HG03521 (cell line): ENCODE measurements around the gene PIGZ.
A peak's percentile ranks its signal among the peaks of the same experiment; 100 is the strongest.
"Not testable (repeated sequence)": the region's sequence is repeated elsewhere in the genome, so short reads cannot be mapped to it uniquely, and the experiment has no call there.

ENCODE experiments used
- ATAC-seq: cut with Tn5 transposase; IDR thresholded peaks from one replicate; pipeline ENCODE4 v1.9.1; 2021; ENCODE audit warnings: mild to moderate bottlenecking, moderate library complexity; ENCODE audit not compliant: unreplicated experiment

The PIGZ gene

DNA sequence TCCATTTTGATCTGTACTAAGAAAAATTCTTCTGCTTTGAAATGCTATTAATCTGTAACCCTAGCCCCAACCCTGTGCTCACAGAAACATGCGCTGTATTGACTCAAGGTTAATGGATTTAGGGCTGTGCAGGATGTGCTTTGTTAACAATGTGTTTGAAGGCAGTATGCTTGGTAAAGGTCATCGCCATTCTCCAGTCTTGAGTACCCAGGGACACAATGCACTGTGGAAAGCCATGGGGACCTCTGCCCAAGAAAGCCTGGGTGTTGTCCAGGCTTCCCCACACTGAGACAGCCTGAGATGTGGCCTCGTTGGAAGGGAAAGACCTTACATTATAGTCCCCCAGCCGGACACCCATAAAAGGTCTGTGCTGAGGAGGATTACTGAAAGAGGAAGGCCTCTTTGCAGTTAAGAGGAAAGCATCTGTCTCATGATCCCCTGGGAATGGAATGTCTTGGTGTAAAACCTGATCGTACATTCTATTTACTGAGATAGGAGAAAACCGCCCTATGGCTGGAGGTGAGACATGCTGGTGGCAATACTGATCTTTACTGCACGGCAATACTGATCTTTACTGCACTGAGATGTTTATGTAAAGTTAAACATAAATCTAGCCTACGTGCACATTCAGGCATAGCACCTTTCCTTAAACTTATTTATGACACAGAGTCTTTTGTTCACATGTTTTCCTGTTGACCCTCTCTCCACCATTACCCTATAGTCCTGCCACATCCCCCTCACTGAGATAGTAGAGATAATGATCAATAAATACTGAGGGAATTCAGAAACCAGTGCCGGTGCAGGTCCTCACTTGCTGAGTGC, 6.3 kb downstream of the PIGZ start:
- ATAC-seq = no peak

DNA sequence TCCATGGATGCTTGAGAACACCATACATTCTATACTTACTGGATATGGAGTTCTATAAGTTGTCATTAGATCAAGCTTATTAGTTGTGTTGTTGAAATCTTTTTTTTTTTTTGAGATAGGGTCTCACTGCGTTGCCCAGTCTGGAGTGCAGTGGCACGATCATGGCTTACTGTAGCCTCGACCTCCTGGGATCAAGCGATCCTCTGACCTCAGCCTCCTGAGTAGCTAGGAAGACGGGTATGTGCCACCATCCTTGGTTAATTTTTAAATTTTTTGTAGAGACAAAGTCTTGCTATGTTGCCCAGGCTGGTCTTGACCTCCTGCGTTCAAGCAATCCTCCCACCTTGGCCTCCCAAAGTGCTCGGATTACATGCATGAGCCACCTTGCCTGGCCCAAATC, 13.8 kb downstream of the PIGZ start:
- ATAC-seq = no peak

DNA sequence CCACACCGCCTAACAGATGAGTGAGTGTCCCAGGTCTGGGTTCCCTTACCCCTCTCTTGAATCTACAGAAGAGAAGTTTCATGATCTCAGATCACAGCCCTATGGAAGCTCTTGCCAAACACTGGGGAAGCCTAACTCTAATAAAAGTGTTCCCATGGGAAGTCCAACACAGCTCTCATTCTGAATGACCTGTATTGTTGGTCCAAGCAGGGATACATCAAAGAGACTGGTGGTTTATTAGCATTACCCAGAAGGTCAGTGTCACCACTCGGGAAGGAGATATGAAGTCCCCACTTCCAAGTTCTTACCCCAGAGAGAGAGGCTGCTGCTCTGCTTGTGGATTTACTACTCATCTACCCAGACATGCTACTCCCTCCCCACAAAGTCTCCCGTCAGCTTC, 17.3 kb downstream of the PIGZ start:
- ATAC-seq = no peak

DNA sequence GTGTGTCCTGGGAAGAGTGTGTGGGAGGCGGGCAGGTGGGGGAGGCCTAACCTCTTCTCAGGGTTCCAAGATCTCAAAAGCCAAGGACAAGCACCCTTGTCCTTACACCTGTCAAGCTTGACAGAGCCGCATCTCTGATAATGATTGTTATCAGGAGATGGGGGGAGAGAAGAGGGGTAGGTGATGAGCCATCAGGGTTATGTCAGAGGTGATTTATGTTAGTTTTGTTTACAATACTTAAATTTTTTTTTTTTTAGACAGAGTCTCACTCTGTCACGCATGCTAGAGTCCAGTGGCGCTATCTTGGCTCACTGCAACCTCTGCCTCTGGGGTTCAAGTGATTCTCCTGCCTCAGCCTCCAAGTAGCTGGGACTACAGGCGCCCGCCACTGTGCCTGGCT, 18.9 kb downstream of the PIGZ start:
- ATAC-seq = no peak

DNA sequence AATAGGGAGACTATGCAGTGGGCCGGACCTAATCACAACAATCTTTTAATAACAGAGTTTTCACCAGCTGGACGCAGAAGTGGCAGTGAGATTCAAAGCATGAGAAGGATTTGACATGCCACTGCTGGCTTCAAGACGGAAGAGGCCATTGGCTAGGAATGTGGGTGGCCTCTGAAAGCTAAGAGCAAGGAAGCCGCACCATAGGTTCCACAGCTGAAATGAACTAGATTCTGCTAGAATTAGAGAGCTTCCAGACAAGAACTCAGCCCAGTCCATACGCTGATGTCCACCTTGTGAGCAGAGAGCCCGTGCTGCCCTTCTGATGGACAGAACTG, 19.4 kb downstream of the PIGZ start:
- no peak for ATAC-seq

DNA sequence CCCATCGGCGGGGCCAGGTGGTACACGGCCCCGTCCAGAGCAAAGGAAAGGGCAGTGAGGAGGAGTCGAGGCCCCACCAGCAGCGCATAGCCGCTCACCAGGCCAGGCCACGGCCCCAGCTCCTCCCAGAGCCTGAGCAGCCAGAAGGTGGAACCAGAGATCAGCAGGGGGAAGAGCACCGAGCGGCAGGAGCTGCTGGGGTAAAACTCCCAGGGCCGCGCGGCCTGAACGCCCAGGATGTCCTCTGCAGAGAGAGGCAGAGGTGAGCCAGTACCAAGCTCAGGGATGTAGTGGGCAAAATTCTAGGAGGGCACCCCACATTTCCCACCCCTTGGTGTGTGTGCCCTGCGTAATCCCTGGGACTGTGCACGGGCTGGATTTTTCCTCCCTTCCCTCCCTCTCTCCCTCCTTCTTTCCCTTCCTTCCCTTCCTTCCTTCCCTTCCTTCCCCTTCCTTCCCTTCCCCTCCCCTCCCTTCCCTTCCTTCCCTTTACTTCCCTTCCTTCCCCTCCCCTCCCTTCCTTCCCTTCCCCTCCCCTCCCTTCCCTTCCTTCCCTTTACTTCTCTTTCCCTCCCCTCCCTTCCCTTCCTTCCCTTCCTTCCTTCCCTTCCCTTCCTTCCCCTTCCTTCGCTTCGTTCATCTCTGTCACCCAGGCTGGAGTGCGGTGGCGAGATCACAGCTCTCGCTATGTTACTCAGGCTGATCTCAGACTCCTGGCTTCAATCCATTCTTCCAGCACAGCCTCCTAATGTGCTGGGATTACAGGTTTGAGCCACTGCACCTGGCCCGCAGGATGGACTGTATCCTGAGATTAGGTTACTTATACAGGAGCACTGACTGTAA, 20.0 kb downstream of the PIGZ start:
- no peak for ATAC-seq

DNA sequence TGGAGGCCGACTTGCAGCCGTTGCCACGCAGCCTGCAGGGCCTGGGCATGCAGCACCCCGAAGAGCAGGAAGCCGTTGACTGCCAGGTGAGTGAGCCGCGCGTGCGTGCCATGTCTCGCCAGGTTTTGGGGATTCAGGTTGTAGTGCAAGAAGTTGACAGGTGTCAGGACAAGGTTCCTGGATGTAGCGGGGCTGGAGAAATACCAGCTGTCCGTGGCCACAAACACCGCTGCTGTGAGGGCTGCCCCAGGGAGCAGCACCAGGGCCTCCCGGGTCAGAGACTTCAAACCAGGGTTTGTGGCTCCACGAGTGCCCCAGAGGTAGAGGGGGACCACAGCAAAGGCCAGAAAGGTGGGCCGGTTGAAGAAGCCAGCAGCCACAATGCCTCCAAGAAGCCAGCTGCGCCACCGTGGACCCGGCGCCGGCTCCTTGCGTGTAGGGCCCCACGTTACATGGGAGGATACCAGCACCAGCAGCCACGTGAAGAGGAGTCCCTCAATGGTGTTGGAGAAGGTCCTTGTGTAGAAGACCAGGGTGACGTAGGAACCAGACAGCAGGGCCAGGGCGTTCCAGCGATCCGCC, 20.7 kb downstream of the PIGZ start:
- no peak for ATAC-seq

DNA sequence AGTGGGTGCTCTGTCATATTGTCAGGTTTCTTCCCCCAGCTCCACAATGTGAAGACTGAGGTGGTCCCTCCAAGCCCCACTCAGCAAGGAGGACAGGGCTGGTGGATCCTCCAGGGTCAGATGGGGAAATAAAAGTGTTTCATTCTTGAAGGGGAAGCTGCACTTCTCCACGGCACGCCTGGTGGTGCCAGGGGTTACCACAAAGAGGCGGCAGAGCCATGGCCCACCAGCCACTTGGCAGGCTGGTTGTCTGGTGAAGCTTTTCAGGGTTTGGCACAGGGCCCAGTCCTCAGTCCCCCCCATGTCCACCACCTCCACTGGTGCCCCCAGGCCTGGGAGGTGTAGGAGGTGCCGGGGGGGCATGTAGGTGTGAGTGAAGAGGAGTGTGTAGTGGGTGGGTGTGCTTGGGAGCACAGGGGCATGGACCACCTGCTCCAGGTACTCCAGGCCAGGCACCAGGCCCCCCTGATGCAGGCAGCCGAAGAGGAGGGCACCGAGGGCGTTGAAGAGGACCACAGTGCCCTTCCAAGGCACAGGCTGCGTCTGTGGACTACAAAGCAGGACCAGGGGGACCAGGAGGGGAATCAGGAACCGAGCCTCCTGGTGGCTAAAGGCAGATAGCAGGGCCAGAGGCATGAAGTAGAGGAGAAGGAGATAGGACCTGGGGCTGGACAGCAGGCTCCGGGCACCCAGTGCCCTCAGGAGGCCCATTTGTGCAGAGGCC, 21.3 kb downstream of the PIGZ start:
- no peak for ATAC-seq

DNA sequence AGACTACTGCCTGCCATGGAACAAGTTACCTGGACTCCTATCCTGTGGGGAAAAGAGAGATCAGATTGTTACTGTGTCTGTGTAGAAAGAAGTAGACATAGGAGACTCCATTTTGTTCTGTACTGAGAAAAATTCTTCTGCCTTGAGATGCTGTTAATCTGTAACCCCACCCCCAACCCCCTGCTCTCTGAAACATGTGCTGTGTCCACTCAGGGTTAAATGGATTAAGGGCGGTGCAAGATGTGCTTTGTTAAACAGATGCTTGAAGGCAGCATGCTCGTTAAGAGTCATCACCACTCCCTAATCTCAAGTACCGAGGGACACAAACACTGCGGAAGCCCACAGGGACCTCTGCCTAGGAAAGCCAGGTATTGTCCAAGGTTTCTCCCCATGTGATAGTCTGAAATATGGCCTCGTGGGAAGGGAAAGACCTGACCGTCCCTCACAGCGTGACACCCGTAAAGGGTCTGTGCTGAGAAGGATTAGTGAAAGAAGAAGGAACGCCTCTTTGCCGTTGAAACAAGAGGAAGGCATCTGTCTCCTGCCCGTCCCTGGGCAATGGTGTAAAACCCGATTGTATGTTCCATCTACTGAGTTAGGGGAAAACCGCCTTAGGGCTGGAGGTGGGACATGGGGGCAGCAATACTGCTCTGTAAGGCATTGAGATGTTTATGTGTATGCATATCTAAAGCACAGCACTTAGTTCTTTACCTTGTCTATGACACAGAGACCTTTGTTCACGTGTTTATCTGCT, 24.4 kb downstream of the PIGZ start:
- not testable (repeated sequence) for ATAC-seq

DNA sequence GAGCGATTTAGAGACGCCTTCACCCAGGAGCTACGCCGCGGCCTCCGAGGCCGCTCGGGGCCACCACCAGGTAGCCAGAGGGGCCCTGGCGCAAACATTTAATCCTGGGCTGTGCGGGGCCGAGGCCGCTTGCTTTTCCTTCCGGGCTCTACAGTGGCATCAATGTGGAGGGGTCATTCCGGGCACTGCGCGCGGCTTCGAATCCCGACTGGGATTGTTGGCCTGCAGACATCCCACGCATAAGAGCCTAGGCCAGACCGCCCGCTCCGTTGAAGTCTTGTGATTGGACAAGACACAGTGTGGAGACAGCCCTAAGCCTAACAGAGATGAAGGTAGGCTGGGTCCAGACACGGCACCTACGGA, 25.7 kb downstream of the PIGZ start:
- peak; percentile 3 for ATAC-seq

DNA sequence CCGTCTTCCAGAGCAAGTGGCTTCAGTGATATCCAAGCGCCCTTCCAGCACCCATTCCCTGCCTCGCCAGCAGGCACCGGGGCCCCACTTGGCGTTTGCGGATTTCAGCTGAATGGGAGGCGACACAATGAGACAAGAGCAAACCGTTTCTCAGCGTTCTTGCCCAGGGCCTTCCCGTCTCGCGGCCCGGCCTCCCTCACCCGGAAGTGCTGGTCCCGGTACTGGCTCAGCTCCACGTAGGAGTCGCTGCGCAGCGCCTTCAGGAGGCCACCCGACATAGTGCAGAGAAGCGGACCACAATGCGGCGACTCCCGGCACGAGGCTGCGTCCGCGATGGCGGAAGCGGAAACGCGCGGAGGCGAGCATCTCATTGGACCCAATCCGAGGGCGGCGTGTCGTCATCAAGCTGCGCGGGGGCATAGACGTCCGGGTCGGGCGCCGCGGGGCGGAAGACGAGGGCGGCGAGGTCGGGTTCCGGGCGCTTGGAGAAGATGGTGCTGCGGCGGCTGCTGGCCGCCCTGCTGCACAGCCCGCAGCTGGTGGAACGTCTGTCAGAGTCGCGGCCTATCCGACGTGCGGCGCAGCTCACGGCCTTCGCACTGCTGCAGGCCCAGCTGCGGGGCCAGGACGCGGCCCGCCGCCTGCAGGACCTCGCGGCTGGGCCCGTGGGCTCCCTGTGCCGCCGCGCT, 26.3 kb downstream of the PIGZ start, which contains the start of gene NCBP2:
NCBP2 (minus strand) TSS at position 303 of the 689 bp plus-strand sequence; CDS start at position 278, 25 bp downstream.
- peak; percentile 89 for ATAC-seq

DNA sequence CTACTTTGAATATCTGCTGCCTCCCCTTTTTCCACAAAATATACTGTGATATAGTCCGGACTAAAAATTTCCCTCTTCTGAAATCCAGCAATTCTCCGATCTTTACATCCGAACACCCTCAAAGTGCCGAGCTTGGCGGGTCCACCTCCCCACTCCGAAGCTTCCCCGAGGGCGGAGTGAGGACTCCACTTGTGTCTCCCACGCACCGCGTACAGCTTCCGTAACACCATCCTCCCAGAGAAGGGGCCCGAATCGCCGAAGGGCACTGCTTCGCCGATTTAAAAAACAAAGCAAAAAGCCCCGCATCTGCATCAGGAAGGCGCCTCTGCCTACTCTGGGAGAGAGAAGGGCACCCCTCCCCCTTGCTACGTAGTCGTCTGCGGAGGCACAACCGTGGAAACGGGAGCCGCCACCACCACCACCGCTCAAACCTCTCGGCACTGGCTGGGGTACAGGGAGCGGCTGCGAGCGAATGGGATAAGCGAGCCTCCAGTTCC, 26.9 kb downstream of the PIGZ start:
- peak; percentile 19 for ATAC-seq

DNA sequence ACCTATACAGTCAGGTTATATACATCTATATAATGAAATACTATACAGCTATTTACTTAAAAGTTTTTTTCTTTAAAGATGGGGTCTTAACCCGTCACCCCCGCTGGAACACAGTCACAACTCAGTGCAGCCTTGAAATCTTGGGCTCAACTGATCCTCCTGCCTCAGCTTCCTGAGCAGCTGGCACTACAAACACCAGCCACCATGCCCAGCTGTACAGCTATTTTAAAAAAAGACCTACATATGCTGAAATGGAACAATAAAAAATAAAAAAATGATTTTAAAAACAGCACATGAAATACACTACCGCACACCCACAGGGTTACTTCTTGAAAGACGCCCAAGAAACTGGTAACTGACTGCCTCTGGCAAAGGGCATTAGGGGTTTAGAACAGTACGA, 30.1 kb downstream of the PIGZ start:
- ATAC-seq = no peak

DNA sequence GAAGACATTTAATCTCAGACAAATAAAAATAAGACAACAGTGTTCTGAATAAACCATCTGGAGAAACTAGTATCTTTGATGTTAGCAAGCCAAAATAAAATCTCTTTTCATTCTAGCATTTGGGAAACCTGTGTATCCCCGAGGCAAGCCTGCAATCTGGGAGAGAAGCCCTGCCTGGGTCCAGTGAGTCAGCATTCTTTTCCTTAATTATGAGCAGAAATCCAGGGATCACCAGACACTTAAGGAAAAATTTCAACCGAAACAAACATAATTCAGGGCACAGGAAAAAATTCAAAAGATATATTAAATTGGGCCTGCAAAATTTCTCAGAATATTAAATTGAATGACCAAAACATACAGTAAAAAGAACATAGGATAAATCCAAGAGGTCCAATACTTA, 30.5 kb downstream of the PIGZ start:
- no peak for ATAC-seq

DNA sequence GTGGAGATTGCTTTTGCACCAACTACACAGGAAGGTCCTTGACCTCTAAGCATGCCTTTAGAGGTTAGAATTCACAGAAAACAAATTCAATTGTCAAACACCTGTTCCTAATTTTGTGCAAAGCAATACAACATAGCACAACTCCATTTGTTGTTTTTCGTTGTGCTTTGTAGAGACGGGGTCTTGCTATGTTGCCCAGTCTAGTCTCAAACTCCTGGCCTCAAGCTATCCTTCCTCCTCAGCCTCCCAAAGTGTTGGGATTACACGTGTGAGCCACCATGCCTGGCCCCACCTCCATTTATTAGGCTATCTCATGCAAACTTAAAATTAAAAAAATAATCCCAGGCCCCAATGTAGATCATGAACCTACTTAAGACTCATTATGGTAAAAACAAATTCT, 32.3 kb downstream of the PIGZ start:
- ATAC-seq = no peak

DNA sequence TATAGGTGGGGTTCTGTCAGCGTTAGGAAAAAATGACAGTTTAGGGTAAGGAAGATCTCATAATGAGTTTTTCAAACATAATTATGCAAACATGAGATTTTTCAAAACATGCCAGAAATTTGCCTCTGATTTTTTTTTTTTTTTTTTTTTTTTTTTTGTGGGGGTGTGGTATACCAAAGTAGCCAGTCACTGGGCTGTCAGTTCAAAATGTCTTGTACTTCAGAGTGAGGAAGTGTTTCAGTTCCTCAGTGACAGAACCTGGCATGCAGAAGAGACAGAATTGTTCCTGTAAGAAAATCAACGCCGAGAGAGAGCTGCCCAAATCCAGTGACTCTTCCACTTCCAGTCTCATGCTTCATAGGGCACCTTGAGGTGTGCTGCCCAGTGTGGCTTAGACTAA, 36.0 kb downstream of the PIGZ start:
- no peak for ATAC-seq

DNA sequence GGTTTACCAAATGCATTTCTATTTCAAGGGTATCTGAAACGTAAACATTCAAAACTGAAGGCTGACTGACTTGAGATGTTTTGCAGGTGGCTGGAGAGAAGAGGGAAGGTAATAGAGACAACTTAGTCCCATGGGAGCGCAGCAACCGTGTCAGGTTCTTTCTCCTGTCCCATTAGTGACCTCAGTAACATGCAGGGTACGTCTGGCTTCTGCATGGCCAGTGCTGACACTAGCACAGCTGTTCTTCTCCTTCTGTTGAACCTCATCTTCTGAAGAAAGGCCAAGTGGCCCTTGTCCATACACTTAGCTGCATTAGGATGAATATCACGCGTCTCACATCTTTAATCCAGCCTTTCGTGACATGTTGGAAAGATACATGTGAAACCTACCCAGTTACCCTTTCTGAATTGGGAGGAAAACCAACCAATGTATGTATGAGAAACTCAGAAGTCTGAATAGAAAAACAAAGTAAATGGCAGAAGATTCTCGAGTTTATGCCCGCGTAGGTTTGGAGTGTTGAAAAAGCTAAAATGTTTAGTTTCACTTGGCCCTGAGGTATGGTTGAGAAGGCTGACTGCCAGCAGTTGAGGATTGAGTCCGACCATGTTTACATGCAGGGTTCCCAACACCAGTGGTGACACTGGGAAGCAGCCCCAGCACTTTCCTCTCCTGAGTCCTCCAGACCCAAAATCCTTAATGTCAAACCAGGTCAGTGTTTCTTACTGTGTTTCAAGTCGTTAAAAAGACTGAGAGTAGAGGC, 36.6 kb downstream of the PIGZ start:
- no peak for ATAC-seq

DNA sequence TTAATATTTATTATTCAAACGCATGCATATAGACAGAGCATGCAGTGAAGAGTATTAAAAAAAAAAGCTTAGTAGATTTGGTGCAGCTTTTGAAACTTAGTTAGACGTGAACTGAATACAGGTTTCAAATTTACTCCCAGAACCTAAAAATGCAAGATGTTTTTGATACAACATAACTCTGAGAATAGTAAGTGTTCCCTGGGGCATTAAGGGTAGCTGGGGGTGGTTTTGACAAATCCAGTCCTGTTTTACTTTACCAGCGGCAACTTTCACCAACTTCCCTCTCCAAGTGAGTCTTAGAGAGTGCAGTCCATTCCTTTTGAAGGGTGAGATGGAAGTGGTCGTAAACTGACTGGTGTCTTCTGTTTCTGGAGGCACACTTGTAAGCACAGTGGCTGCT, 37.5 kb downstream of the PIGZ start:
- no peak for ATAC-seq
